Smooth muscle cell (in vitro differentiated cells): Measurements from ENCODE around the gene EMX2. TPM values are rescaled to one million over a fixed set of nuclear protein-coding genes. Genes with fewer than 3 reads are reported as not detected.
A peak's percentile ranks its signal among the peaks of the same experiment; 100 is the strongest.

Source experiments
- DNase-seq: peaks from one replicate; lab custom pipeline; 2025; ENCODE audit not compliant: unreplicated experiment; lab: John Stamatoyannopoulos, UW
- H2AFZ ChIP-seq: fragments of 200-600 bp; sonication (generic); 2 replicates; pipeline ENCODE4 v1.6.0; 2016; ENCODE audit warnings: antibody characterized with exemption, low read depth, mild to moderate bottlenecking
- H3F3A ChIP-seq: fragments of 200-600 bp; sonication (generic); 2 replicates; pipeline ENCODE4 v1.6.0; 2017; ENCODE audit warnings: antibody characterized with exemption, low read depth
- H3K27ac ChIP-seq: fragments of 200-600 bp; sonication (generic); 2 replicates; pipeline ENCODE4 v1.5.1; 2016; ENCODE audit warnings: low read depth, mild to moderate bottlenecking
- H3K27me3 ChIP-seq: fragments of 200-600 bp; sonication (generic); 2 replicates; pipeline ENCODE4 v1.6.1; 2016; ENCODE audit warnings: low read depth, mild to moderate bottlenecking
- H3K36me3 ChIP-seq: fragments of 200-600 bp; sonication (generic); 2 replicates; pipeline ENCODE4 v1.5.1; 2016; ENCODE audit warnings: low read depth
- H3K4me1 ChIP-seq: fragments of 200-600 bp; sonication (generic); 2 replicates; pipeline ENCODE4 v1.5.1; 2016; ENCODE audit warnings: low read depth
- H3K4me2 ChIP-seq: fragments of 200-600 bp; sonication (generic); 2 replicates; pipeline ENCODE4 v1.6.0; 2016; ENCODE audit warnings: mild to moderate bottlenecking
- H3K4me3 ChIP-seq: fragments of 200-600 bp; sonication (generic); 2 replicates; pipeline ENCODE4 v1.5.1; 2016; ENCODE audit warnings: mild to moderate bottlenecking
- H3K79me2 ChIP-seq: fragments of 200-600 bp; sonication (generic); 2 replicates; pipeline ENCODE4 v1.6.0; 2016; ENCODE audit warnings: low read depth, mild to moderate bottlenecking
- H3K9ac ChIP-seq: fragments of 200-600 bp; sonication (generic); 2 replicates; pipeline ENCODE4 v1.6.0; 2016; ENCODE audit warnings: low read depth
- H3K9me3 ChIP-seq: fragments of 200-600 bp; sonication (generic); replicated peaks from 2 replicates; pipeline ENCODE4 v1.5.1; 2016; ENCODE audit warnings: low read depth
- H4K20me1 ChIP-seq: fragments of 200-600 bp; sonication (generic); 2 replicates; pipeline ENCODE4 v1.6.0; 2016; ENCODE audit warnings: low read depth
- WGBS: methylation state at CpG from one replicate; pipeline ENCODE4 v1.1.7; 2016; ENCODE audit warnings: low lambda C conversion rate; 5-methylcytosine and 5-hydroxymethylcytosine counted together
- polyA plus RNA-seq: library from polyadenylated mRNA; unstranded; fragments of >200 nt; fragmentation: Nextera tagmentation; extraction: Ambion mirVana; gene quantifications from 2 replicates; pipeline ENCODE4 v1.2.1, GENCODE V29; 2016
- total RNA-seq: library from RNA; depleted of rRNA; stranded (reverse); fragments of >200 nt; gene quantifications from 2 replicates; pipeline ENCODE4 v1.2.3, GENCODE V29; 2014
- TF ChIP-seq, protein P1 (sequence below): fragments of 200-600 bp; sonication (generic); IDR thresholded peaks from 2 replicates; pipeline ENCODE4 v1.5.1; 2017; ENCODE audit warnings: borderline replicate concordance, mild to moderate bottlenecking, antibody characterized with exemption; ENCODE audit not compliant: insufficient read depth, poor library complexity, severe bottlenecking

The EMX2 gene
- total and polyA plus RNA-seq, 2 experiments from 2014 or later: 0.27 TPM; not detected in 1

DNA sequence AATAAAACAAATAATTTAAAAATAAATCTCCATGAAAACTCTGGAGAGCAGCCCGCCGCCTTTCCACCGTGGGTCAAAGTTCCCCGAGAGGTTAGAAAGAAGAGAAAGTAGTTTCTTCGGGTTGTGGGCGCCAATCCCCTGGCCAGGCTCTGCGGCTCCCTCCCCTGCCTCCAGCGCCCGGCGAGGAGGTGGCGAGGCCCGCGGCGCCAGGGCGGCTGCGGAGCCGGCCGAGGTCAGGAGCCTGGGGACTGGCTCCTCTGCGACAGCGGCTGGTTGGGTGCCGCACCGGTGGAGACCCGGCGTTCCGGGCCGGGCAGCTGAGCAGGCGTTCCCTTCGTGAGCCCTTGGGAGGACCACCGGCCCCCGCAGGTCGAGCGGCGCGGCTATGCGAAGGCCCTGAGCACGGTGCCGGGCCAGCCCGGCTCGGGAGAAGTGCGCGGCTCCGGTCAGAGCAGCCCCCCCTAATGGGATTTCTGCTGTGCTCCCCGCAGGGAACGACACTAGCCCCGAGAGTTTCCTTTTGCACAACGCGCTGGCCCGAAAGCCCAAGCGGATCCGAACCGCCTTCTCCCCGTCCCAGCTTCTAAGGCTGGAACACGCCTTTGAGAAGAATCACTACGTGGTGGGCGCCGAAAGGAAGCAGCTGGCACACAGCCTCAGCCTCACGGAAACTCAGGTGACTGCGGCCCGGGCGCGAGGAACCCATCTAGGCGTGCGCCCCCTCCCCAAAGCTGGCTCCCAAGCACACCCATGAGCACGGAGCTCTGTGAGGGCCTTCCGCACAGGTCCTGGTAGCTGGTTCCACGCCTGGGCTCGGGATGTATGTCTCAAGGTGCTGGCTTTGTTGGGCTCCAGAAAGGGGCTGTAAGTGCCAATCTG lies 2.8 kb downstream of the EMX2 start:
- Histone ChIP-seq H2AFZ (peak overlapping the region; percentile 30), H3K27ac (no peak overlapping the region), H3K27me3 (peaks cover 100% of the 10 kb centered on the region), H3K36me3 (no peaks in the 10 kb centered on the region), H4K20me1 (no peaks in the 10 kb centered on the region), H3K4me2 (peak overlapping the region; percentile 89), H3K79me2 (no peaks in the 10 kb centered on the region), H3K4me3 (peak overlapping the region; percentile 42), H3K9ac (no peak overlapping the region), H3K9me3 (no peaks in the 10 kb centered on the region), H3F3A (no peaks in the 10 kb centered on the region), H3K4me1 (peaks cover 37% of the 10 kb centered on the region)
- no peak for DNase-seq
- 2% methylated on average over 62 of the region's 67 CpGs for WGBS
- TF ChIP-seq, protein P1, sequence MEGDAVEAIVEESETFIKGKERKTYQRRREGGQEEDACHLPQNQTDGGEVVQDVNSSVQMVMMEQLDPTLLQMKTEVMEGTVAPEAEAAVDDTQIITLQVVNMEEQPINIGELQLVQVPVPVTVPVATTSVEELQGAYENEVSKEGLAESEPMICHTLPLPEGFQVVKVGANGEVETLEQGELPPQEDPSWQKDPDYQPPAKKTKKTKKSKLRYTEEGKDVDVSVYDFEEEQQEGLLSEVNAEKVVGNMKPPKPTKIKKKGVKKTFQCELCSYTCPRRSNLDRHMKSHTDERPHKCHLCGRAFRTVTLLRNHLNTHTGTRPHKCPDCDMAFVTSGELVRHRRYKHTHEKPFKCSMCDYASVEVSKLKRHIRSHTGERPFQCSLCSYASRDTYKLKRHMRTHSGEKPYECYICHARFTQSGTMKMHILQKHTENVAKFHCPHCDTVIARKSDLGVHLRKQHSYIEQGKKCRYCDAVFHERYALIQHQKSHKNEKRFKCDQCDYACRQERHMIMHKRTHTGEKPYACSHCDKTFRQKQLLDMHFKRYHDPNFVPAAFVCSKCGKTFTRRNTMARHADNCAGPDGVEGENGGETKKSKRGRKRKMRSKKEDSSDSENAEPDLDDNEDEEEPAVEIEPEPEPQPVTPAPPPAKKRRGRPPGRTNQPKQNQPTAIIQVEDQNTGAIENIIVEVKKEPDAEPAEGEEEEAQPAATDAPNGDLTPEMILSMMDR: no peak

DNA sequence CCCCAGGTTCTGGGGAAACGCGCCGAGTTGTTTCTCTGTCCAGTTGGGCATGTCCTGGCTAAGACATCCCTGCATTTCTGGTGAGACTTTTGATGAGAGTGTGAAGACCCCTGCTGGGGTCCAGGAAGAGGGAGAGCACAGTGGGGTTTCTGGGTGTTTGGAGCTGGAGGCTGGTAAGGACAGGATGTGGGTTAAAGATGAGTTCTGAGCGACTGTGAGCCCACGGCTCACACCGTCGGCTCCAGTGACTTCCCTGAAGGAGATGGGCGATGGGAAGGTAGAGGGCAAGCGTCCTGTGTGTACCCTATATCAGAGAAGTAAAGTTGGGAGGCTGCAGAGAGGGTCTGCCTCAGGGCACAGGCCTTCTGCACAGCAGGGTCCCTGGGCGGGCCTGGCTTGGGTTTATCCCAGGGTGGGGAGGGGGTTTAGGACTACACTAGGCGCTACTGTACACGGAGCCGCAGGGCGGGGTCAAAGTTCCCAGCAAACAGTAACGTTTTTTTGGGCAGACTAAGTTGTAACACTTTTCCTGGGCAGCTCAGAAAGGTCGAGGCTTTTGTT lies 3.6 kb downstream of the EMX2 start:
- Histone ChIP-seq H3K27me3 (peaks cover 100% of the 10 kb centered on the region), H3K4me3 (no peak overlapping the region), H2AFZ (no peak overlapping the region), H3K4me2 (no peak overlapping the region), H3K36me3 (no peaks in the 10 kb centered on the region), H4K20me1 (no peaks in the 10 kb centered on the region), H3K9me3 (no peaks in the 10 kb centered on the region), H3K9ac (no peak overlapping the region), H3K79me2 (no peaks in the 10 kb centered on the region), H3K27ac (no peak overlapping the region), H3K4me1 (peaks cover 38% of the 10 kb centered on the region), H3F3A (no peaks in the 10 kb centered on the region)
- 2% methylated on average over 16 of the region's 16 CpGs for WGBS
- TF ChIP-seq, protein P1: no peak
- DNase-seq: no peak

DNA sequence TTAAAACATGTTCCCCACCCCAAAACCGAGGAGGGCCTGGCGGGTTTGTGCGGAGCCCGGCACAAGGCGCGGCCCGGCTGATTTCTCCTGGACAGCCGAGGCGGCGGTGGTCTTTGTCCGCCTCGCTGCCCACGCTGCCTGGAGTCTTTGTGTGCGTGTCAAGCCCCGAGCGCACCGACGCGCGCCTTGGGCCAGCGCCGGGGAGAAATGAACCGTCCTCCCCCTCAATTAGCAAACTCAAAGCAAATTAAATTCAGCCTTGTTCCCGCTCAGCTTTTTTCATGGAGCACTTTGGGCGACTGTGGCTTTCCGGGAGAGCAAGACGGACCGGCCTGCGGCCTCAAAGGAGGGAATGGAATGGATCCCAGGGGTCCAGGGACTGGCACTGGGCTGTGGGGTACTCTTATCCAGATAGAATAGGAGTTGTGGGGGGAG lies 4.1 kb downstream of the EMX2 start:
- Histone ChIP-seq H3K4me3 (no peak overlapping the region), H3F3A (no peaks in the 10 kb centered on the region), H3K4me2 (no peak overlapping the region), H3K9ac (no peak overlapping the region), H3K36me3 (no peaks in the 10 kb centered on the region), H3K4me1 (peaks cover 38% of the 10 kb centered on the region), H4K20me1 (no peaks in the 10 kb centered on the region), H3K27ac (no peak overlapping the region), H2AFZ (no peak overlapping the region), H3K79me2 (no peaks in the 10 kb centered on the region), H3K27me3 (peaks cover 100% of the 10 kb centered on the region), H3K9me3 (no peaks in the 10 kb centered on the region)
- TF ChIP-seq, protein P1: no peak
- 1% methylated on average over 29 of the region's 29 CpGs for WGBS
- DNase-seq: no peak
